ENCODE data around the gene TNFSF13B. TPM values are rescaled to one million over a fixed set of nuclear protein-coding genes. Genes with fewer than 3 reads are reported as not detected.

The TNFSF13B gene
- total and polyA plus RNA-seq, 2 donors (not counting 3 experiments of a cell fraction or from before 2014, with no cell fraction given): 0.18 to 1.2 TPM

DNA sequence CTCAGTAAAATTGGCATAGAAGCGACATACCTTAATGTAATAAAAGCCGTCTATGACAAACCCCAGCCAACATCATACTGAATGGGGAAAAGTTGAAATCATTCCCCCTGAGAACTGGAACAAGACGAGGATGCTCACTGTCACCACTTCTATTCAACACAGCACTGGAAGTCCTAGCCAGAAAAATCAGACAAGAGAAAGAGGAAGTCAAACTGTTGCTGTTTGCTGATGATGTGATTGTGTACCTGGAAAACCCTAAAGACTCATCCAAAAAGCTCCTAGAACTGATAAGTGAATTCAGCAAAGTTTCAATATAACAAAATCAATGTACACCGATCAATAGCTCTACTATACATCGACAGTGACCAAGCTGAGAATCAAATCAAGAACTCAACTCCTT lies 63.3 kb downstream of the TNFSF13B start:
- TF ChIP-seq POLR2AphosphoS5 (IDR thresholded peaks at IDR 0.05; ENCODE audit: insufficient read depth, low read depth, low read length) (no peak), POLR2A (IDR thresholded peaks at IDR 0.05; ENCODE audit: low read depth, low read length) (no peak), GATA2 (IDR thresholded peaks at IDR 0.05; ENCODE audit: insufficient read depth, insufficient read length, low read depth, low read length) (no peak), MYC (IDR thresholded peaks at IDR 0.05; ENCODE audit: low read depth, low read length) (no peak)
- TF ChIP-seq, protein P1, sequence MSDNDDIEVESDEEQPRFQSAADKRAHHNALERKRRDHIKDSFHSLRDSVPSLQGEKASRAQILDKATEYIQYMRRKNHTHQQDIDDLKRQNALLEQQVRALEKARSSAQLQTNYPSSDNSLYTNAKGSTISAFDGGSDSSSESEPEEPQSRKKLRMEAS (IDR thresholded peaks at IDR 0.05; ENCODE audit: insufficient read depth, insufficient read length): no peak
- TF ChIP-seq, protein P2, sequence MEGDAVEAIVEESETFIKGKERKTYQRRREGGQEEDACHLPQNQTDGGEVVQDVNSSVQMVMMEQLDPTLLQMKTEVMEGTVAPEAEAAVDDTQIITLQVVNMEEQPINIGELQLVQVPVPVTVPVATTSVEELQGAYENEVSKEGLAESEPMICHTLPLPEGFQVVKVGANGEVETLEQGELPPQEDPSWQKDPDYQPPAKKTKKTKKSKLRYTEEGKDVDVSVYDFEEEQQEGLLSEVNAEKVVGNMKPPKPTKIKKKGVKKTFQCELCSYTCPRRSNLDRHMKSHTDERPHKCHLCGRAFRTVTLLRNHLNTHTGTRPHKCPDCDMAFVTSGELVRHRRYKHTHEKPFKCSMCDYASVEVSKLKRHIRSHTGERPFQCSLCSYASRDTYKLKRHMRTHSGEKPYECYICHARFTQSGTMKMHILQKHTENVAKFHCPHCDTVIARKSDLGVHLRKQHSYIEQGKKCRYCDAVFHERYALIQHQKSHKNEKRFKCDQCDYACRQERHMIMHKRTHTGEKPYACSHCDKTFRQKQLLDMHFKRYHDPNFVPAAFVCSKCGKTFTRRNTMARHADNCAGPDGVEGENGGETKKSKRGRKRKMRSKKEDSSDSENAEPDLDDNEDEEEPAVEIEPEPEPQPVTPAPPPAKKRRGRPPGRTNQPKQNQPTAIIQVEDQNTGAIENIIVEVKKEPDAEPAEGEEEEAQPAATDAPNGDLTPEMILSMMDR (IDR thresholded peaks at IDR 0.05; ENCODE audit: extremely low read depth in 1 of 2, insufficient read depth in 1 of 2, low read depth in 1 of 2, low read length in 2 of 2): no peak
- no peak overlapping the region for H3K4me2 ChIP-seq (ENCODE audit: insufficient read depth, low read length)
- intact Hi-C loops (cut with micrococcal nuclease) (no loop called here), dilution Hi-C loops (cut with MboI; ENCODE audit: extremely low pct_ligation_motif_present, low sequenced_read_pairs) (no loop called here)
- H3K79me2 ChIP-seq (ENCODE audit: control insufficient read depth, insufficient read depth, low read length): no peaks in the 10 kb centered on the region
- no peaks in the 10 kb centered on the region for H3K4me1 ChIP-seq (ENCODE audit: control insufficient read depth, extremely low read depth, insufficient read depth, low read length)
- no peaks in the 10 kb centered on the region for H3K9me1 ChIP-seq (replicated peaks; ENCODE audit: control insufficient read depth, extremely low read depth, insufficient read depth, low read length)
- FAIRE-seq (no peak), DNase-seq (ENCODE audit: low read depth, low spot score) (no peak)
- H3K36me3 ChIP-seq (ENCODE audit: control insufficient read depth in 2 of 2, extremely low read depth in 1 of 2, insufficient read depth in 2 of 2, low read length in 2 of 2): no peaks in the 10 kb centered on the region
- ChIA-PET POLR2A (no interaction called here), CTCF (no interaction called here)
- no peaks in the 10 kb centered on the region for H3K27me3 ChIP-seq (ENCODE audit: control insufficient read depth in 2 of 2, insufficient read depth in 2 of 2, low read length in 2 of 2)
- H3K27ac ChIP-seq (ENCODE audit: insufficient read depth, low read depth, low read length): no peak overlapping the region
- no TSS peak for BruUV-seq (replicated peaks)
- H2AFZ ChIP-seq (ENCODE audit: low read depth, low read length): no peak overlapping the region
- H4K20me1 ChIP-seq (replicated peaks; ENCODE audit: control insufficient read depth, extremely low read depth, insufficient read depth, low read length): no peaks in the 10 kb centered on the region
- H3K9me3 ChIP-seq (replicated peaks; ENCODE audit: control insufficient read depth, insufficient read depth, low read length): no peaks in the 10 kb centered on the region
- H3K9ac ChIP-seq (replicated peaks; ENCODE audit: extremely low read depth, insufficient read depth, low read length): no peak overlapping the region
- no peak overlapping the region for H3K4me3 ChIP-seq (replicated peaks in 1 of 3; ENCODE audit: insufficient read depth in 1 of 3, low read depth in 1 of 3, low read length in 3 of 3)
